ENCODE data around the gene MED26. TPM values are rescaled to one million over a fixed set of nuclear protein-coding genes. Genes with fewer than 3 reads are reported as not detected.
A peak's percentile ranks its signal among the peaks of the same experiment; 100 is the strongest.

The MED26 gene
- total and polyA plus RNA-seq, 10 of the 15 experiments (the other 5 are each of a cell fraction or from before 2014, with no cell fraction given), result 1.1 to 21.4 (median 9.7) TPM

- TF ChIP-seq RAD21 (IDR thresholded peaks at IDR 0.05; ENCODE audit: insufficient read depth, low read depth, low read length) (peak; percentile 37; the same call in 1 of the 2 replicates), SMAD1 (IDR thresholded peaks at IDR 0.05; ENCODE audit: low read depth, partially characterized antibody) (peak; percentile 81), EZH2 (IDR thresholded peaks at IDR 0.05; ENCODE audit: borderline replicate concordance, control insufficient read depth, low read depth, low read length) (no peak), MEF2B (IDR thresholded peaks at IDR 0.05; ENCODE audit: partially characterized antibody, poor library complexity, severe bottlenecking) (peak; percentile 86), BHLHE40 (IDR thresholded peaks at IDR 0.05; ENCODE audit: borderline replicate concordance in 1 of 2, low read depth in 2 of 2, low read length in 1 of 2) (peak; percentile 80 to 81), USF2 (IDR thresholded peaks at IDR 0.05; ENCODE audit: borderline replicate concordance, low read depth, low read length) (no peak), BCL11A (IDR thresholded peaks at IDR 0.05; ENCODE audit: low read depth, low read length) (no peak), IRF4 (IDR thresholded peaks at IDR 0.05; ENCODE audit: low read depth, low read length) (peak; percentile 63; the same call in 1 of the 2 replicates), HDGF (IDR thresholded peaks at IDR 0.05) (peak; percentile 73; the same call in 1 of the 2 replicates), CBFB (IDR thresholded peaks at IDR 0.05; ENCODE audit: low read depth) (peak; percentile 86), NFYA (IDR thresholded peaks at IDR 0.05; ENCODE audit: borderline replicate concordance, low read depth, low read length) (no peak), PAX8 (IDR thresholded peaks at IDR 0.05) (no peak), SIN3A (IDR thresholded peaks at IDR 0.05; ENCODE audit: low read depth, low read length) (peak; percentile 84), EGR1 (IDR thresholded peaks at IDR 0.05; ENCODE audit: borderline replicate concordance in 1 of 2, low read depth in 2 of 2, low read length in 2 of 2) (no peak), NR2F1 (conservative IDR thresholded peaks at IDR 0.05) (peak; percentile 84), RELB (IDR thresholded peaks at IDR 0.05; ENCODE audit: low read depth) (0 out of 2 replicates have a peak, but pooled peaks have one; percentile 66), EP300 (IDR thresholded peaks at IDR 0.05; ENCODE audit: borderline replicate concordance in 1 of 2, control insufficient read depth in 1 of 2, low read depth in 2 of 2, low read length in 2 of 2) (peak; percentile 72 to 84), FOXM1 (IDR thresholded peaks at IDR 0.05; ENCODE audit: low read depth, low read length) (no peak), ATF3 (IDR thresholded peaks at IDR 0.05; ENCODE audit: borderline replicate concordance, extremely low read depth, low read depth, low read length) (no peak), SMAD5 (IDR thresholded peaks at IDR 0.05; ENCODE audit: low read depth) (peak; percentile 74)
- TF ChIP-seq, protein P1, sequence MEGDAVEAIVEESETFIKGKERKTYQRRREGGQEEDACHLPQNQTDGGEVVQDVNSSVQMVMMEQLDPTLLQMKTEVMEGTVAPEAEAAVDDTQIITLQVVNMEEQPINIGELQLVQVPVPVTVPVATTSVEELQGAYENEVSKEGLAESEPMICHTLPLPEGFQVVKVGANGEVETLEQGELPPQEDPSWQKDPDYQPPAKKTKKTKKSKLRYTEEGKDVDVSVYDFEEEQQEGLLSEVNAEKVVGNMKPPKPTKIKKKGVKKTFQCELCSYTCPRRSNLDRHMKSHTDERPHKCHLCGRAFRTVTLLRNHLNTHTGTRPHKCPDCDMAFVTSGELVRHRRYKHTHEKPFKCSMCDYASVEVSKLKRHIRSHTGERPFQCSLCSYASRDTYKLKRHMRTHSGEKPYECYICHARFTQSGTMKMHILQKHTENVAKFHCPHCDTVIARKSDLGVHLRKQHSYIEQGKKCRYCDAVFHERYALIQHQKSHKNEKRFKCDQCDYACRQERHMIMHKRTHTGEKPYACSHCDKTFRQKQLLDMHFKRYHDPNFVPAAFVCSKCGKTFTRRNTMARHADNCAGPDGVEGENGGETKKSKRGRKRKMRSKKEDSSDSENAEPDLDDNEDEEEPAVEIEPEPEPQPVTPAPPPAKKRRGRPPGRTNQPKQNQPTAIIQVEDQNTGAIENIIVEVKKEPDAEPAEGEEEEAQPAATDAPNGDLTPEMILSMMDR (IDR thresholded peaks at IDR 0.05 in 2 of 3, conservative IDR thresholded peaks at IDR 0.05 in 1 of 3; ENCODE audit: control insufficient read depth in 2 of 3, extremely low read depth in 1 of 3, insufficient read depth in 1 of 3, low read depth in 3 of 3, low read length in 3 of 3), result peak in 1 of 3 experiments; percentile 32; a peak in 1 of 6 replicates
- TF ChIP-seq, protein P2, sequence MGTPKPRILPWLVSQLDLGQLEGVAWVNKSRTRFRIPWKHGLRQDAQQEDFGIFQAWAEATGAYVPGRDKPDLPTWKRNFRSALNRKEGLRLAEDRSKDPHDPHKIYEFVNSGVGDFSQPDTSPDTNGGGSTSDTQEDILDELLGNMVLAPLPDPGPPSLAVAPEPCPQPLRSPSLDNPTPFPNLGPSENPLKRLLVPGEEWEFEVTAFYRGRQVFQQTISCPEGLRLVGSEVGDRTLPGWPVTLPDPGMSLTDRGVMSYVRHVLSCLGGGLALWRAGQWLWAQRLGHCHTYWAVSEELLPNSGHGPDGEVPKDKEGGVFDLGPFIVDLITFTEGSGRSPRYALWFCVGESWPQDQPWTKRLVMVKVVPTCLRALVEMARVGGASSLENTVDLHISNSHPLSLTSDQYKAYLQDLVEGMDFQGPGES (IDR thresholded peaks at IDR 0.05), result no peak
Measured at GRCh38 chr19:16587833-16588823, 39.9 kb downstream of the MED26 start (continued).

Data from GM12878 (cell line).